A549 (cell line): ENCODE measurements around the gene MED13L. TPM values are rescaled to one million over a fixed set of nuclear protein-coding genes. Genes with fewer than 3 reads are reported as not detected.

Experiments used
- ATAC-seq, 2 experiments: fragments of 200-7000 bp in 1 of 2; fragments of >200 bp in 1 of 2; cut with Nextera tagmentation in 1 of 2; cut with Tn5 transposase in 1 of 2; 3 replicates each; pipeline versions ENCODE4 v1.8.0 to v1.9.1; 2018 to 2020; ENCODE audit warnings: mild to moderate bottlenecking in 1 of 2, moderate library complexity in 1 of 2
- CTCF ChIA-PET: fragments of 300-600 bp; sonication (Branson Sonifier 250); formaldehyde crosslinking; extraction: SDS; loops from one replicate; lab custom pipeline; 2021; ENCODE audit warnings: antibody characterized with exemption, inconsistent platforms; lab: Yijun Ruan, JAX
- POLR2A ChIA-PET: fragments of 350-600 bp; formaldehyde crosslinking; extraction: SDS; loops from one replicate; lab custom pipeline; 2021; ENCODE audit warnings: antibody characterized with exemption, inconsistent platforms; lab: Yijun Ruan, JAX
- DNase-seq, 2 experiments: peaks; one replicate each; pipeline versions ENCODE4 v3.0.0 to v3.0.0-alpha.2; 2011 to 2016; ENCODE audit warnings: low read depth in 1 of 2, low spot score in 1 of 2
- FAIRE-seq: peaks from 2 replicates; lab custom pipeline; 2011; peaks lifted over from hg19 to GRCh38; lab: Jason Lieb, UNC
- H3K27ac ChIP-seq, 2 experiments: fragments of >200 bp; sonication (Bioruptor Twin); formaldehyde crosslinking; 3 replicates each; pipeline ENCODE4 v1.5.1; 2016 to 2017
- H3K4me1 ChIP-seq: fragments of >200 bp; sonication (Bioruptor Twin); formaldehyde crosslinking; 3 replicates; pipeline ENCODE4 v1.6.1; 2016
- H3K4me2 ChIP-seq: fragments of >200 bp; sonication (Bioruptor Twin); formaldehyde crosslinking; 3 replicates; pipeline ENCODE4 v1.6.1; 2016
- H3K4me3 ChIP-seq: fragments of >200 bp; sonication (Bioruptor Twin); formaldehyde crosslinking; 3 replicates; pipeline ENCODE4 v1.5.1; 2016
- H3K9me3 ChIP-seq: fragments of >200 bp; sonication (Bioruptor Twin); formaldehyde crosslinking; 3 replicates; pipeline ENCODE4 v1.6.1; 2016
- CBX2 ChIP-seq: fragments of 200-600 bp; sonication (generic); IDR thresholded peaks from 2 replicates; pipeline ENCODE4 v1.6.1; 2016; ENCODE audit warnings: low read depth, mild to moderate bottlenecking, borderline replicate concordance
- CHD4 ChIP-seq: fragments of 200-600 bp; sonication (generic); IDR thresholded peaks from 2 replicates; pipeline ENCODE4 v1.6.1; 2016; ENCODE audit warnings: antibody characterized with exemption, mild to moderate bottlenecking, borderline replicate concordance
- CTCF ChIP-seq: fragments of >200 bp; sonication (Bioruptor Twin); formaldehyde crosslinking; IDR thresholded peaks from 3 replicates; pipeline ENCODE4 v1.5.1; 2016
- ELK1 ChIP-seq: fragments of 150-350 bp; IDR thresholded peaks from 2 replicates; pipeline ENCODE4 v1.6.1; 2014; ENCODE audit warnings: low read depth, mild to moderate bottlenecking, low read length
- EP300 ChIP-seq, 2 experiments: fragments of >200 bp; sonication (Bioruptor Twin); formaldehyde crosslinking; IDR thresholded peaks; 2 replicates in 1 of 2; 3 replicates in 1 of 2; pipeline ENCODE4 v1.6.1; 2016 to 2017
- FOSB ChIP-seq: fragments of 250-450 bp; sonication (Bioruptor Pico); IDR thresholded peaks from 2 replicates; pipeline ENCODE4 v1.5.0; 2020; ENCODE audit warnings: mild to moderate bottlenecking, moderate library complexity
- HEYL ChIP-seq: fragments of 250-450 bp; sonication (Bioruptor Pico); IDR thresholded peaks from 2 replicates; pipeline ENCODE4 v1.8.0; 2021; ENCODE audit warnings: mild to moderate bottlenecking, moderate library complexity
- HMGXB4 ChIP-seq: fragments of 250-450 bp; sonication (Bioruptor Pico); IDR thresholded peaks from 2 replicates; pipeline ENCODE4 v1.5.0; 2021; ENCODE audit warnings: mild to moderate bottlenecking, moderate library complexity, borderline replicate concordance
- HOXA7 ChIP-seq: fragments of 250-450 bp; sonication (Bioruptor Pico); IDR thresholded peaks from 2 replicates; pipeline ENCODE4 v1.5.0; 2020; ENCODE audit warnings: mild to moderate bottlenecking, moderate library complexity
- HOXB13 ChIP-seq: fragments of 250-450 bp; sonication (Bioruptor Pico); IDR thresholded peaks from 2 replicates; pipeline ENCODE4 v1.5.0; 2020; ENCODE audit warnings: low read depth, mild to moderate bottlenecking, moderate library complexity
- JUNB ChIP-seq: fragments of >200 bp; sonication (Bioruptor Twin); formaldehyde crosslinking; IDR thresholded peaks from 2 replicates; pipeline ENCODE4 v1.6.1; 2016
- MAFK ChIP-seq: fragments of 450-650 bp; IDR thresholded peaks from 2 replicates; pipeline ENCODE4 v1.6.1; 2014; ENCODE audit not compliant: partially characterized antibody
- MAX ChIP-seq: IDR thresholded peaks from 2 replicates; pipeline ENCODE4 v1.6.1; 2012
- MYC ChIP-seq: IDR thresholded peaks from 2 replicates; pipeline ENCODE4 v1.6.1; 2012; ENCODE audit warnings: mild to moderate bottlenecking, inconsistent platforms, low read length, improper control_type of control experiment, borderline replicate concordance
- NFE2L2 ChIP-seq: fragments of 150-350 bp; conservative IDR thresholded peaks from 2 replicates; pipeline ENCODE4 v1.6.1; 2014; ENCODE audit warnings: low read length
- NPAS2 ChIP-seq: fragments of 250-450 bp; sonication (Bioruptor Pico); IDR thresholded peaks from 2 replicates; pipeline ENCODE4 v1.8.0; 2022; ENCODE audit warnings: mild to moderate bottlenecking, moderate library complexity, borderline replicate concordance
- POLR2AphosphoS2 ChIP-seq: conservative IDR thresholded peaks from 2 replicates; pipeline ENCODE4 v1.6.1; 2012; ENCODE audit warnings: low read length, improper control_type of control experiment, inconsistent platforms
- RFX5 ChIP-seq: fragments of 450-650 bp; IDR thresholded peaks from 2 replicates; pipeline ENCODE4 v1.7.1; 2014; ENCODE audit warnings: antibody characterized with exemption, mild to moderate bottlenecking, moderate library complexity
- TP53 ChIP-seq: fragments of 250-450 bp; sonication (Bioruptor Pico); IDR thresholded peaks from 2 replicates; pipeline ENCODE4 v1.5.0; 2021; ENCODE audit warnings: mild to moderate bottlenecking, moderate library complexity
- USF2 ChIP-seq: fragments of 450-650 bp; IDR thresholded peaks from 2 replicates; pipeline ENCODE4 v1.6.1; 2014; ENCODE audit warnings: antibody characterized with exemption
- ZFP36 ChIP-seq: fragments of 450-650 bp; IDR thresholded peaks from 2 replicates; pipeline ENCODE4 v1.6.1; 2014; ENCODE audit warnings: borderline replicate concordance; ENCODE audit not compliant: partially characterized antibody
- ZSCAN20 ChIP-seq: fragments of 250-450 bp; sonication (Bioruptor Pico); IDR thresholded peaks from 2 replicates; pipeline ENCODE4 v1.8.0; 2022; ENCODE audit warnings: mild to moderate bottlenecking, moderate library complexity
- WGBS: methylation state at CpG from one replicate; pipeline ENCODE4 v1.1.6; 2017; ENCODE audit errors: missing lambda C conversion rate; 5-methylcytosine and 5-hydroxymethylcytosine counted together
- polyA plus RNA-seq, 4 experiments: library from polyadenylated mRNA; depleted of rRNA in 3 of 4; stranded (reverse); fragments of >200 nt; fragmentation: RNase III in 1 of 4; extraction: RNeasy Plus Mini Kit Qiagen cat#74134 plus additional on column Dnase treatment in 1 of 4; gene quantifications; 2 replicates in 3 of 4; 3 replicates in 1 of 4; pipeline ENCODE4 v1.2.3, GENCODE V29; 2011 to 2017

Gene MED13L
- polyA plus RNA-seq, 2 of the 4 experiments (the other 2 are of a cell fraction), result 23.2 to 134 TPM

GRCh38 chr12:116248433-116248832 lies 29.1 kb downstream of the MED13L start:
- FAIRE-seq (no peak), ATAC-seq (no peak), DNase-seq (no peak)
- CTCF ChIA-PET, result interaction anchor here (0.6 to 3.6 kb wide), 3 partner anchors 12 to 251 kb away, joined by 3 to 23 read pairs (median 3); no protein-coding TSS in a partner anchor
- Histone ChIP-seq H3K4me2 (no peak overlapping the region), H3K4me3 (no peak overlapping the region), H3K27ac (no peak overlapping the region), H3K4me1 (peaks cover 31% of the 10 kb centered on the region), H3K9me3 (peaks cover 38% of the 10 kb centered on the region)
- TF ChIP-seq CTCF (no peak), MAFK (no peak), HOXB13 (no peak), CHD4 (no peak), USF2 (no peak), MAX (no peak), ZSCAN20 (CRISPR knock-in tag) (no peak), HEYL (CRISPR knock-in tag) (no peak), TP53 (CRISPR knock-in tag) (no peak), FOSB (CRISPR knock-in tag) (no peak), POLR2AphosphoS2 (no peak), RFX5 (no peak), MYC (no peak), NPAS2 (CRISPR knock-in tag) (no peak), JUNB (no peak), ZFP36 (no peak)
- POLR2A ChIA-PET, result no interaction called here

- no peak overlapping the region for H3K4me2 ChIP-seq
- peaks cover 37% of the 10 kb centered on the region for H3K9me3 ChIP-seq
- TF ChIP-seq HMGXB4 (CRISPR knock-in tag), result no peak
- TF ChIP-seq NFE2L2, result no peak
- no peak for TF ChIP-seq EP300 (IDR thresholded peaks at IDR 0.05)
- TF ChIP-seq USF2, result no peak
- TF ChIP-seq CBX2, result no peak
- TF ChIP-seq ELK1, result no peak
- TF ChIP-seq HOXA7 (CRISPR knock-in tag), result no peak
- H3K27ac ChIP-seq, result no peak overlapping the region
- H3K4me1 ChIP-seq, result peaks cover 36% of the 10 kb centered on the region
- FAIRE-seq, result no peak
- 80% methylated on average over 3 of the region's 3 CpGs for WGBS
- ChIA-PET CTCF (interaction anchor here (1.1 to 3.6 kb wide), 2 partner anchors 11 to 245 kb away, joined by 3 to 23 read pairs; no protein-coding TSS in a partner anchor), POLR2A (no interaction called here)
- no peak for DNase-seq
- H3K4me3 ChIP-seq, result no peak overlapping the region
- ATAC-seq, result no peak
These were observed 30.1 kb downstream of the MED13L start for GRCh38 chr12:116247377-116247776.
